Erythroblast (primary cell): ENCODE data around the gene MYOCD.

Experiments
- DNase-seq, 2 experiments: peaks; one replicate each; lab custom pipeline; 2025; lab: John Stamatoyannopoulos, UW
- GATA1 ChIP-seq: IDR thresholded peaks from 2 replicates; pipeline ENCODE4 v1.6.1; 2011; ENCODE audit warnings: low read depth, mild to moderate bottlenecking, control low read depth, low read length, moderate library complexity
- POLR2A ChIP-seq: IDR thresholded peaks from 2 replicates; pipeline ENCODE4 v1.6.1; 2011; ENCODE audit warnings: mild to moderate bottlenecking, low read length

Gene MYOCD

GRCh38 chr17:12706070-12706469 is 40.4 kb downstream of the MYOCD start:
- no peak for DNase-seq
- TF ChIP-seq GATA1 (no peak), POLR2A (no peak)

GRCh38 chr17:12709063-12709462 is 43.4 kb downstream of the MYOCD start:
- TF ChIP-seq POLR2A (no peak), GATA1 (no peak)
- no peak for DNase-seq

- TF ChIP-seq POLR2A (no peak), GATA1 (no peak)
Observed at GRCh38 chr17:12712415-12712814, 46.7 kb downstream of the MYOCD start.

GRCh38 chr17:12712941-12713340 is 47.3 kb downstream of the MYOCD start:
- DNase-seq: no peak

More at GRCh38 chr17:12712415-12712814, 46.7 kb downstream of the MYOCD start:
- DNase-seq: no peak

GRCh38 chr17:12719948-12720347 is 54.3 kb downstream of the MYOCD start:
- no peak for TF ChIP-seq POLR2A
- no peak for TF ChIP-seq GATA1
- no peak for DNase-seq

More at GRCh38 chr17:12712941-12713340, 47.3 kb downstream of the MYOCD start:
- no peak for TF ChIP-seq GATA1

GRCh38 chr17:12721581-12721980 is 55.9 kb downstream of the MYOCD start:
- no peak for DNase-seq
- TF ChIP-seq POLR2A (no peak), GATA1 (no peak)

- no peak for DNase-seq
- TF ChIP-seq GATA1 (no peak), POLR2A (no peak)
Observed at GRCh38 chr17:12722282-12722681, 56.6 kb downstream of the MYOCD start.

GRCh38 chr17:12726131-12726530 is 60.4 kb downstream of the MYOCD start:
- TF ChIP-seq GATA1 (no peak), POLR2A (no peak)

GRCh38 chr17:12727076-12727760 is 61.5 kb downstream of the MYOCD start:
- no peak for DNase-seq
- TF ChIP-seq POLR2A: no peak
- TF ChIP-seq GATA1: no peak

More at GRCh38 chr17:12726131-12726530, 60.4 kb downstream of the MYOCD start:
- no peak for DNase-seq

- DNase-seq: no peak
- TF ChIP-seq GATA1 (no peak), POLR2A (no peak)
Observed at GRCh38 chr17:12727881-12728280, 62.2 kb downstream of the MYOCD start.

GRCh38 chr17:12729086-12729485 is 63.4 kb downstream of the MYOCD start:
- no peak for DNase-seq
- no peak for TF ChIP-seq GATA1
- TF ChIP-seq POLR2A: no peak

GRCh38 chr17:12730421-12730820 is 64.7 kb downstream of the MYOCD start:
- DNase-seq: no peak
- TF ChIP-seq POLR2A: no peak
- no peak for TF ChIP-seq GATA1

GRCh38 chr17:12730931-12731521 is 65.3 kb downstream of the MYOCD start:
- no peak for DNase-seq
- no peak for TF ChIP-seq POLR2A
- TF ChIP-seq GATA1: no peak

GRCh38 chr17:12731839-12732238 is 66.1 kb downstream of the MYOCD start:
- DNase-seq: no peak

GRCh38 chr17:12732366-12732765 is 66.7 kb downstream of the MYOCD start:
- no peak for DNase-seq
- no peak for TF ChIP-seq GATA1
- TF ChIP-seq POLR2A: no peak

More at GRCh38 chr17:12731839-12732238, 66.1 kb downstream of the MYOCD start:
- TF ChIP-seq POLR2A (no peak), GATA1 (no peak)
